ENCODE data around the gene ITGBL1. TPM values are rescaled to one million over a fixed set of nuclear protein-coding genes. Genes with fewer than 3 reads are reported as not detected.
"Not testable (repeated sequence)": the region's sequence is repeated elsewhere in the genome, so short reads cannot be mapped to it uniquely, and the experiment has no call there.

Gene ITGBL1
- total RNA-seq, 2 donors from 2014 or later = not detected

GRCh38 chr13:101536079-101536478 lies 83.6 kb downstream of the ITGBL1 start:
- Histone ChIP-seq H3K36me3 (ENCODE audit: control insufficient read depth, insufficient read depth, low read length) (no peaks in the 10 kb centered on the region), H3K27me3 (ENCODE audit: control insufficient read depth, insufficient read depth, low read length, poor library complexity, severe bottlenecking) (no peaks in the 10 kb centered on the region), H3K4me3 (ENCODE audit: low read length) (no peak overlapping the region), H3K9me3 (ENCODE audit: control insufficient read depth, low read length) (no peaks in the 10 kb centered on the region), H3K9ac (ENCODE audit: extremely low read depth, low read length, poor library complexity, severe bottlenecking) (no peak overlapping the region), H3K4me1 (ENCODE audit: control insufficient read depth, insufficient read depth, low read length) (no peaks in the 10 kb centered on the region), H3K27ac (ENCODE audit: low read depth, low read length) (no peak overlapping the region)
- no peak for DNase-seq
- Mint-ChIP-seq H3K27ac (no peak overlapping the region), H3K9me3 (no peaks in the 10 kb centered on the region), H3K27me3 (ENCODE audit: insufficient read depth) (no peaks in the 10 kb centered on the region), H3K4me1 (no peaks in the 10 kb centered on the region), H3K4me3 (no peak overlapping the region), H3K36me3 (ENCODE audit: low read depth) (no peaks in the 10 kb centered on the region)
- no peak for TF ChIP-seq CTCF (conservative IDR thresholded peaks at IDR 0.05)
- WGBS, 2 experiments (ENCODE audit: insufficient coverage in 1 of 2, insufficient read length in 1 of 2) = 85 to 100% methylated on average over 2 of the region's 3 CpGs

- H3K27me3 Mint-ChIP-seq (ENCODE audit: insufficient read depth); H3K9ac ChIP-seq (ENCODE audit: extremely low read depth, low read length, poor library complexity, severe bottlenecking); H3K4me1 Mint-ChIP-seq; H3K27me3 ChIP-seq (ENCODE audit: control insufficient read depth, insufficient read depth, low read length, poor library complexity, severe bottlenecking); DNase-seq; H3K4me3 ChIP-seq (ENCODE audit: low read length); H3K27ac ChIP-seq (ENCODE audit: low read depth, low read length); H3K36me3 Mint-ChIP-seq (ENCODE audit: low read depth); H3K27ac Mint-ChIP-seq; H3K4me1 ChIP-seq (ENCODE audit: control insufficient read depth, insufficient read depth, low read length); H3K4me3 Mint-ChIP-seq; H3K9me3 ChIP-seq (ENCODE audit: control insufficient read depth, low read length); H3K36me3 ChIP-seq (ENCODE audit: control insufficient read depth, insufficient read depth, low read length): not testable (repeated sequence)
- H3K9me3 Mint-ChIP-seq = peaks cover 11% of the 10 kb centered on the region
- 92 to 94% methylated on average over 9 to 11 of the region's 11 CpGs for WGBS, 2 experiments (ENCODE audit: insufficient coverage in 1 of 2, insufficient read length in 1 of 2)
Observed at GRCh38 chr13:101544544-101544943, 92.1 kb downstream of the ITGBL1 start.

GRCh38 chr13:101544979-101545378 lies 92.5 kb downstream of the ITGBL1 start:
- no peak for TF ChIP-seq CTCF (conservative IDR thresholded peaks at IDR 0.05)
- no peak overlapping the region for H3K4me3 ChIP-seq (ENCODE audit: low read length)
- Mint-ChIP-seq H3K27ac (no peak overlapping the region), H3K4me1 (no peaks in the 10 kb centered on the region), H3K27me3 (ENCODE audit: insufficient read depth) (no peaks in the 10 kb centered on the region), H3K36me3 (ENCODE audit: low read depth) (no peaks in the 10 kb centered on the region), H3K9me3 (peaks cover 11% of the 10 kb centered on the region), H3K4me3 (no peak overlapping the region)
- no peaks in the 10 kb centered on the region for H3K4me1 ChIP-seq (ENCODE audit: control insufficient read depth, insufficient read depth, low read length)
- no peaks in the 10 kb centered on the region for H3K36me3 ChIP-seq (ENCODE audit: control insufficient read depth, insufficient read depth, low read length)
- DNase-seq = no peak
- H3K27me3 ChIP-seq (ENCODE audit: control insufficient read depth, insufficient read depth, low read length, poor library complexity, severe bottlenecking) = no peaks in the 10 kb centered on the region
- H3K9me3 ChIP-seq (ENCODE audit: control insufficient read depth, low read length) = no peaks in the 10 kb centered on the region
- H3K9ac ChIP-seq (ENCODE audit: extremely low read depth, low read length, poor library complexity, severe bottlenecking) = no peak overlapping the region
- no peak overlapping the region for H3K27ac ChIP-seq (ENCODE audit: low read depth, low read length)
- WGBS, 2 experiments (ENCODE audit: insufficient coverage in 1 of 2, insufficient read length in 1 of 2) = 93 to 100% methylated on average over 4 to 9 of the region's 9 CpGs

- Mint-ChIP-seq H3K27ac (no peak overlapping the region), H3K4me1 (no peaks in the 10 kb centered on the region), H3K4me3 (no peak overlapping the region), H3K27me3 (ENCODE audit: insufficient read depth) (no peaks in the 10 kb centered on the region), H3K9me3 (peaks cover 11% of the 10 kb centered on the region), H3K36me3 (ENCODE audit: low read depth) (no peaks in the 10 kb centered on the region)
- no peak for DNase-seq
- TF ChIP-seq CTCF (conservative IDR thresholded peaks at IDR 0.05) = no peak
- Histone ChIP-seq H3K4me1 (ENCODE audit: control insufficient read depth, insufficient read depth, low read length) (no peaks in the 10 kb centered on the region), H3K36me3 (ENCODE audit: control insufficient read depth, insufficient read depth, low read length) (no peaks in the 10 kb centered on the region), H3K9me3 (ENCODE audit: control insufficient read depth, low read length) (no peaks in the 10 kb centered on the region), H3K27me3 (ENCODE audit: control insufficient read depth, insufficient read depth, low read length, poor library complexity, severe bottlenecking) (no peaks in the 10 kb centered on the region), H3K9ac (ENCODE audit: extremely low read depth, low read length, poor library complexity, severe bottlenecking) (no peak overlapping the region), H3K4me3 (ENCODE audit: low read length) (no peak overlapping the region), H3K27ac (ENCODE audit: low read depth, low read length) (no peak overlapping the region)
- WGBS, 2 experiments (ENCODE audit: insufficient coverage in 1 of 2, insufficient read length in 1 of 2) = 83% methylated on average over 1 of the region's 1 CpG; no CpG with 5 or more reads in 1 of the 2 experiments
Observed at GRCh38 chr13:101545521-101545920, 93.0 kb downstream of the ITGBL1 start.

Data from endodermal cell (in vitro differentiated cells).